HG03280 (cell line): ENCODE data around the gene ISLR.

Source experiments
- ATAC-seq: cut with Tn5 transposase; IDR thresholded peaks from one replicate; pipeline ENCODE4 v1.9.1; 2021; ENCODE audit warnings: mild to moderate bottlenecking, moderate library complexity; ENCODE audit not compliant: unreplicated experiment

Gene ISLR

GRCh38 chr15:74192751-74193150 is 19.2 kb downstream of the ISLR start:
- no peak for ATAC-seq

DNA sequence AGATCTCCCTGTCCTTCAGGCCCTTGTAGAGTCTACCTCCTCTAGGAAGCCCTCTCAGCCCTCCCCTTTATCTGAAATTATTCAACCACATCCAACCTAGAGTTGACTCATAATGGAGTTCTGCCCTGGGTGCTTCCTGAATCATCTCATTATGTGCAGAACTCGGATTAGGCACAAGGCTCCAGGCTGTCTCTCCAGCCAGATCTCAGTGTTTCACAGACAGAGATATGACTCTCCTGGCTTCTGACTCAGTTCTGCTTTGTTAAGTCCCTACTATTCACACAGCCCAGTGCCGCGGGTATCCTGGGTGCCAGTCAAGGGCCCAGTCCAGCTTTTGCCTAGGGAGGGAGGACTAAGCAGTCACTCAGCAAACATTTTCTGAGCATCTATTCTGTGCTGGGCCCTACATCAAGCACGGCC is 19.8 kb downstream of the ISLR start:
- ATAC-seq, result no peak

- no peak for ATAC-seq
Observed at GRCh38 chr15:74193905-74194304, 20.4 kb downstream of the ISLR start.

DNA sequence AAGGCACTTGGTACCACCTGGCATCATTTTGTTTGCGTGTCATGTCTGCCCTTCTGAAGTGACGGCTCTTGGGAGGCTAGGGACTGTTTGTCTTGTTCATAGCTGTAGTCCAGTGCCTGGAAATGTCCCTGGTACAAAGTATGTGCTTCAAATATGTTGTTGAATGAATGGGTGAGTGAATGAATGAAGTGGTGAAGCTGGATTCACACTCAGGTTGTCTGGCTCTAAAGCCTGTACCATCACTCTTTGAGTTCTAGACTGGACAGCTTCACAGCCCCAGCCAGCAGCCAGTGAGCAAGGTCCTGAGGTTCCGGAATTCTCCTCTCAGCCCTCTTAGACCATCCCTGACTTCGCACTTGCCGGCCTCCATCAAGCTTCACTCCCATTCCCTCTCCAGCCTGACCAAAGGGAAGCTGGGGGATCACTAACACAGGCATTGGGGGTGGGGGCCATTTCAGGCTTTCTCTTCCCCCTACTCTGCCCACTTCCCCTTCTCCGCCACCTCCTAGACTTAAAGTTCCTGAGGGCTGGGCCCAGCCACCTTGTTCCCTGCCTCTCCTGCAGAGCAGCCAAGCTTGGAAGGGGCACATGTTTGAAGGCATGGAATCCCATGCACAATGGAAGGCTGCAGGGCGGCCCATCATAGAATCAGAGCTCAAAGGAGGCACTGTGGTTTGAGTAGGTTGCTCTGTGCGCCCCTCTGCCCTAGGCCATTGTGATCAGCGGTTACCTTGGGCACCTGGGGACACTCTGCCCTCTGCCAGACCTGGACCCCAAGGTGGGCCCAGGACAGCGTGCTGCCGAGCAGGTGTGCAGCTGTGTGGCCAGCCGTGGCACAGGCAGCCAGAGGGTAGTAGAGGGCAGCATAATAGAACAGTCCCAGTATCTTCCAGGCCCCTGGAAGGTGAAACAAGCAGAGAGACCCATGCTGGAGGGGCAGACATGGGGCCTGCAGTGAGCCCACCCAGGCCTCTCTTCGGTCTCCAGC is 21.4 kb downstream of the ISLR start:
- no peak for ATAC-seq

- no peak for ATAC-seq
Observed at GRCh38 chr15:74196175-74196574, 22.7 kb downstream of the ISLR start.

DNA sequence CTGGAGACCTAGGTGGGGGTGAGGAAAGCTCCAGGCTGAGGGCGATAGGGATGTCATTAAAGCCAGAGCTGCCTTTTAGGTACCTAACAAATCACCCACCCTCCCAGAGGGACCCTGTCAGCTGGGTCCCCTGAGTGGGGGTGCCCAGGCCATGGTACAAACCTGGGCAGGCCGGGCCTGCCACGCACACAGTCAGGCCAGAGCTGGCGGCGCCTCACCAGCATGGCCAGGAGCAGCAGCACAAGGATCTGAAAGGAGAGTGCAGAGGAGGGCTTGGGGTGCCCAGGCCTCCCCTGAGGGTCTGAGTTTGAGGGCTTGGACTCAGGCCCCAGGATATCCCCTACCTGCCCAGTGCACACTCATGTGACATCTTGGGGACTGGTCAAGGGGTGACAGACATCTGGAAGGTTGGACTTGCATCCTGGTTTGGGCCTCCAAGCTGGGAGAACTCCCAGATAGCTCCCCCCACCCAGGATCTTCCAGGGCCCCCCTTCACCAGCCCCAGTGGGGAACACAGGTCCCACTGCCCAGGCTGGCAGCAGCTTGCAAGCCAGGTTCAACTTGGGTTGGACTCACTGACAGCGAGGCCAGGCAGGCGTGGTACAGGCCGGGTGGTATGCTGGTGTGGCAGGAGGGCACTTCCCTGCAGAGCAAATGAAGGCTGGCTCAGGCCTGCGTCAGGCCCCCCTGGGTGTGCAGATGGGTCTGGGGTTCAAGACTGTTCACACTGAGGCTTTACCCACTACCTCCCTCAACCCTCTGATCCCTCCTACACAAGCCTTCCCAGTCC is 23.9 kb downstream of the ISLR start:
- ATAC-seq, result no peak

- no peak for ATAC-seq
Observed at GRCh38 chr15:74199297-74199652, 25.8 kb downstream of the ISLR start.

GRCh38 chr15:74200412-74200815 is 26.9 kb downstream of the ISLR start:
- ATAC-seq, result no peak

- ATAC-seq, result no peak
Observed at GRCh38 chr15:74200871-74201419, 27.4 kb downstream of the ISLR start.

DNA sequence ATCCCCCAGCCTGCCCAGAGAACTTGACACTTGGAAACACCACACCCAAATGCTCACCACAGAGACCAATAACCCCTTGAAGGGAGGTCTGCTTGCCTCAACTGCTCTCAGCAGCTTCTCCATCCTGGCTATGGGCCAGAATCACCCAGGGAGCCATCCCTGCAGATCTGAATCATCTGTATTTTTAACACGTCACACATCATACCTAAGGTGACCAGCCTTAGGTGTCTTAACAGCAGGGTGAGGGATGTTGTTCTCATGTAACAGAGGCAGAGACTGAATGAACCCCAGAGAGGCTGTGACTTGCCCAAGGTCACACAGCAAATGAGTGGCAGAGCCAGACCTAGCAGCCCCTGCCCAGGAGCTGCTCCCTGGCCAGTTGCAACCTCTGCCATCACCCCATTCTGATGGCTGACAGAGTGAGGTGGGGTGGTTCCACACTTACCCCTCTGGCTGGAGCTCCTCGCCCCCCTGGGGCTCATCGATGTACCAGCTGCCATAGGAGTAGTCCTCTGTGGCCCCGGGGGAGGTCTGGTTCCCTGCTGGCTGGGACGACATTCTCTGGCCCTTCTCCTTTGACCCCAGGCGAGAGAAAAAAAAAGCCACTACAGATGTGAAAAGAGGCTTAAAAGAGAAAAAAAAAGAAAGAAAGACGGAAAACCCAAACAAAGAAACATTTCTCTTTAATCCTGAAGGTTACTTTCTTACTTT is 28.4 kb downstream of the ISLR start:
- ATAC-seq, result no peak

GRCh38 chr15:74202452-74203401 is 29.2 kb downstream of the ISLR start, which contains the start of gene STRA6:
Gene STRA6 (minus strand): TSS chr15:74202787. CDS start chr15:74202267, 520 bp downstream.
- ATAC-seq, result no peak

- no peak for ATAC-seq
Observed at GRCh38 chr15:74203914-74204431, 30.5 kb downstream of the ISLR start.

DNA sequence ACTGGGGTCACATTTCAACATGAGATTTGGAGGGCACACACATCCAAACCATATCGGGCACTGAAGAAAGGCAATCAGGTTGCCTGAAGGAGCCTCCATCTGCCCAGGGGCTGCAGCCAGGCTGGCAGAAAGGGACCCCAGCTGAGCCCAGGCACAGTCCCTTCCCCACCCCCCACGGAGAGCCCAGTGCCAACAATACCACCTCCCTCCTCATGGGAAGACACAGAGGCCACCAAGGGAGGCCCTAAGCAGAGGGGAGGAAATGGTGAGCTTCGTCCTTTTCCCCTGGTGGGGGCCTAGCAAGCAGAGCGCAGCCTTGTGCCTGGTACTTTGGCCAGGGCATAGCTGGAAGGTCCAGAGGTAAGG is 32.1 kb downstream of the ISLR start:
- ATAC-seq, result no peak

DNA sequence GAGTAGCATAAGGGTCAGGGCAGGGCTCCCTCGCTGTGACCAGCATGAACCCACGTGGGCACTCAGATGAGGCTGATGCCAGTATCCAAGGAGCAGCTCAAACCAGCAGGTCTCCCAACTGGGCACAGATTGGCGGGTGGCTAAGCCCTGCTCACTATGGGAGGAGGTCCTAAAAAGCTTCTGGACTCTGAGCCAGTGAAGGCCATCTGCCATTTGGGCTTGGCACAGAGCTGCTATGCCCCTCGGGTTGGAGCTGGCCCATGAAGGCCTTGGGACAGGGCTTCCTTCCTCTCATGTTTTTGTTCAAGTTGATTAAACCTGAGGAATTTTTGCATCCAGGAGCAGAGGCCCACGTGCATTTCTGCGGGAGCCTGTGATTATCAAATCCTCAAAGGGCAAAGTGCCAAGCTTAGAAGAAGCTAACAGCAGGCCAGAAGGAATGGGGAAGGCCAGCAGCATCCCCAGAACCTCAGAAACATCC is 33.3 kb downstream of the ISLR start:
- no peak for ATAC-seq

DNA sequence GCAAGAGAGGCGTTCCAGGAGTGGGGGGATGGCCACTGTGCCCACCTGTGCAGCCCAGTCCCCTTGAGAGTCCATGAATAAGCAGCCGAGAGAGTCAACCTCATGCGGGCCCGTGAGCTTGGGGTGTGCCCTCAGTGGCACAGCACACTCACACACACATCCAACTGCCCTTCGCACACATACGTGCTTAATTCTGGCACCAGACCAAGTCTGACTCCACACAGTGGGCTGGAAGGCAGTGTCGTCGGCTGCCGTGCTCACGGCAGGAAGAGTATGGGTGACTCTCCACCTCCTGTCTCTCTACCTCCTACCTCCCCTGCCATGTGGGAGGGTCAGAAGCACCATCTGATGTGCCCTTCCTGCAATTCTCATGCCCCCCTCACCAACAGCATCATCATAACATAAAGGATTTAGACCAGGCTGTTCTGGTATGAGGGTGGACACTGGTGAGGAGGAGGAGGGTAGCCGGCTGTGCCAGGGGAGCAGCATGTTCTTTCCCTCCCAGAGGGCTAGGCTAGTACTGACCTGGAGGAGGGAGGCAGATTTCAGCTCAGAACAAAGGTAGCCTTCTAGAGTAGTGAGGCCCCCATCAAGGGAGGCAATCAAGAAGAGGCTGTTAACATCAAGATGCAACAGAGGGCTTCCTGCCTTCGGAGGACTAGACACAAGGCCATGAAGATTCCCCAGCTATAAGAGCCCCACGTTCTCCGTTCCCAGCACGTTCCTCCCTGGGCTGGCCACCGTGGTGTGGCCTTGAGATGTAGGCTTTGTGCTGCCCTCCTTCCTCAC is 34.3 kb downstream of the ISLR start:
- ATAC-seq, result no peak

- ATAC-seq, result no peak
Observed at GRCh38 chr15:74208496-74208895, 35.0 kb downstream of the ISLR start.

DNA sequence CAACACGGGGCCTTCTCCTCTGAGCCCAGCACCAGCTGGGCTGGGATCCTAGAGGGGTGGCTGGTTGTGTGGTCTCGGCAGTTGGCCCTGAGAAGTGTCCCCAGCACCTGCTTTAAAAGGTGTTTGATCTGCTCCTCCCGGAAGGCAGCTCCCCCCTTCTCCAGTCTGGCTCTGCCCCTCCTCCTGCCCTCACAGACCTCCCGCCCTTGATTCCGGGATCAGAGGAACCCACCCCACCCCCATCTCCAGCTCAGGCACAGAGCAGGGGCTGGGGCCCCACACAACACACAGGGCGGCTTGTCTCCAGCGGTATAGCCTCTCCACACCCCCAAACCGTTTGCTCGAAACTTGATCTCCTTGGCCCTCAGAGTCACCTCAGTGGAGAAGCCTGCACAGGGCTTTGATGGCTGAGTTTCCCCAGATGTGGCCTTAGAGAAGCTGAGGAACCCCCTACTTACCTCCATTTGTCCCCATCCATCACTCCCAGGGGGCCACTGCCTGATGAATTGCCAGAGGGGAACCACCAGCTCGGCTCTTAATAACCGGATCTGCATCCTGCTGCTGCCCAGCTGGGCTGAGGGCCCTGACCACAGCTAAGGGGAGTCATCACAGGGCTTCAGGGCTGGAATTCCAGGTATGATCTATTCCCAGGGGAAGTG is 35.5 kb downstream of the ISLR start:
- no peak for ATAC-seq

GRCh38 chr15:74209560-74209958 is 36.0 kb downstream of the ISLR start:
- ATAC-seq, result no peak
